Uterus (tissue), 4 donors: Measurements from ENCODE around the gene PAN3. TPM values are rescaled to one million over a fixed set of nuclear protein-coding genes. Genes with fewer than 3 reads are reported as not detected.

ENCODE experiments used
- DNase-seq, 2 donors: peaks; one replicate each; pipeline ENCODE4 v3.0.0-alpha.2; 2019 to 2020
- H3K27ac ChIP-seq, 2 donors: fragments of 200-600 bp; sonication (generic); 1 replicate in 1 of 2; 2 replicates in 1 of 2; pipeline ENCODE4 v1.5.1; 2016 to 2018
- H3K27me3 ChIP-seq, 2 donors: fragments of 200-600 bp; sonication (generic); one replicate each; pipeline ENCODE4 v1.5.1; 2018 to 2019; ENCODE audit warnings: control low read depth in 1 of 2
- H3K36me3 ChIP-seq, 2 donors: fragments of 200-600 bp; sonication (generic); one replicate each; pipeline ENCODE4 v1.5.1; 2019; ENCODE audit warnings: control low read depth in 1 of 2
- H3K4me1 ChIP-seq, 2 donors: fragments of 200-600 bp; sonication (generic); one replicate each; pipeline ENCODE4 v1.5.1; 2018 to 2019; ENCODE audit warnings: control low read depth in 1 of 2
- H3K4me3 ChIP-seq, 2 donors: fragments of 200-600 bp; sonication (generic); 1 replicate in 1 of 2; 2 replicates in 1 of 2; pipeline ENCODE4 v1.5.1; 2018 to 2019; ENCODE audit warnings: mild to moderate bottlenecking in 1 of 2
- H3K9me3 ChIP-seq, 2 donors: fragments of 200-600 bp; sonication (generic); one replicate each; pipeline ENCODE4 v1.5.1; 2019; ENCODE audit warnings: control low read depth in 1 of 2
- POLR2A ChIP-seq, 2 donors: fragments of 450-650 bp; IDR thresholded peaks; one replicate each; pipeline ENCODE4 v1.6.1; 2016; ENCODE audit warnings: antibody characterized with exemption in 2 of 2, mild to moderate bottlenecking in 1 of 2, moderate library complexity in 1 of 2
- intact Hi-C: fragments of 100-400 bp; cut with DNase I; formaldehyde crosslinking; loops from one replicate; pipeline ENCODE4 v1.15.1; 2023; ENCODE audit warnings: low total_unique reads
- total RNA-seq, 4 donors: library from RNA; depleted of rRNA in 3 of 4; stranded (reverse); fragments of >200 nt in 3 of 4; gene quantifications; one replicate each; pipeline versions ENCODE4 v1.1.0 to v1.2.4, GENCODE V29; 2014 to 2023
- TF ChIP-seq, protein P1 (sequence below), 4 experiments: fragments of 200-600 bp in 2 of 4; fragments of 450-650 bp in 2 of 4; sonication (generic) in 2 of 4; IDR thresholded peaks; one replicate each; pipeline ENCODE4 v1.5.1; 2016 to 2019; ENCODE audit warnings: antibody characterized with exemption in 4 of 4, mild to moderate bottlenecking in 2 of 4, moderate library complexity in 1 of 4
- donor health status: DM: yes; HTN: yes; CAD: no.

Gene PAN3
- total RNA-seq, 4 donors from 2014 or later = 17.4 to 61.4 (median 48.2) TPM

GRCh38 chr13:28336193-28336657 lies 197.9 kb downstream of the PAN3 start:
- TF ChIP-seq POLR2A (IDR thresholded peaks at IDR 0.05) = no peak
- TF ChIP-seq, protein P1, sequence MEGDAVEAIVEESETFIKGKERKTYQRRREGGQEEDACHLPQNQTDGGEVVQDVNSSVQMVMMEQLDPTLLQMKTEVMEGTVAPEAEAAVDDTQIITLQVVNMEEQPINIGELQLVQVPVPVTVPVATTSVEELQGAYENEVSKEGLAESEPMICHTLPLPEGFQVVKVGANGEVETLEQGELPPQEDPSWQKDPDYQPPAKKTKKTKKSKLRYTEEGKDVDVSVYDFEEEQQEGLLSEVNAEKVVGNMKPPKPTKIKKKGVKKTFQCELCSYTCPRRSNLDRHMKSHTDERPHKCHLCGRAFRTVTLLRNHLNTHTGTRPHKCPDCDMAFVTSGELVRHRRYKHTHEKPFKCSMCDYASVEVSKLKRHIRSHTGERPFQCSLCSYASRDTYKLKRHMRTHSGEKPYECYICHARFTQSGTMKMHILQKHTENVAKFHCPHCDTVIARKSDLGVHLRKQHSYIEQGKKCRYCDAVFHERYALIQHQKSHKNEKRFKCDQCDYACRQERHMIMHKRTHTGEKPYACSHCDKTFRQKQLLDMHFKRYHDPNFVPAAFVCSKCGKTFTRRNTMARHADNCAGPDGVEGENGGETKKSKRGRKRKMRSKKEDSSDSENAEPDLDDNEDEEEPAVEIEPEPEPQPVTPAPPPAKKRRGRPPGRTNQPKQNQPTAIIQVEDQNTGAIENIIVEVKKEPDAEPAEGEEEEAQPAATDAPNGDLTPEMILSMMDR (IDR thresholded peaks at IDR 0.05) = no peak
- intact Hi-C loops = no loop called here
- no peak overlapping the region for H3K4me3 ChIP-seq
- H3K9me3 ChIP-seq = no peaks in the 10 kb centered on the region
- H3K27ac ChIP-seq = peak overlapping the region in 1 of 2 donors; percentile 8
- H3K36me3 ChIP-seq = no peaks in the 10 kb centered on the region
- peak; percentile 21 to 37 for DNase-seq
- no peaks in the 10 kb centered on the region for H3K27me3 ChIP-seq
- H3K4me1 ChIP-seq = no peaks in the 10 kb centered on the region

DNA sequence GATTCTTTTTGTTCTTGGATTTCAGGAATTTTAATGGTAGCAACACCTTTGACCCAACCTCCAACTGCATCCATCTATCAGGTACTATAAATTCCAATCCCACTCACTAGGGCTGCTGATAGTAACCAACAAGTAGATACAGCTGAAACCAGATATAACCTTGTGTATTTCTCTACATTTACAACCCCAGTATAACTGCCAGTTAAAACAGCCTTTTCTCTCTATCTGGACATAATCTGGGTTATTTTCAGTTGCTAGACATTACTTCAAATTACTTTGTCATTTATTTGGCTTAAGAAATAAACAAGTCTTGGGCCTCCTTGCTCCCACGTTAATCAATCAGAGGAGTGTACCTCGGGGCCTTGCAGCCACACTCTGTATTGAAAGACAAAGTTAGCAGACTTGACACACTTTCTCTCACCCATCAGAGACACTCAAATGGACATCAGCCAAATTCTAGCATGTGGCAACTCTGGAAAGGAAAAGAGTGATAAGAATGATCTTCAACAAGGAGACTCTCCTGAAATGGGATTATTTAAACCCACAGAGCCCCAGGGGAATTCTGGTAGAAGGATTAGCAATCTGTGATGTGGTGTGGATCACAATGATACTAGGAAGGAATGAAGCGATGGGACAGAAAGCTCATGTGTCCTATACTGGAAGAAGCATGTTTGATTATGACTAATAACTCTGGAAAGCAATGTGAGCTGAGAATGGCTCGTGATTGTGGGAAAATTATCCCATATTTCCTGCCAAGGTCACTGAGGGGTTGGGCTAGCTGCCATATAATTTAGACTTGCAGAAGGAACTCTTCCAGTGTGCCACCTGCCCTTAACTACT lies 199.0 kb downstream of the PAN3 start:
- H3K4me3 ChIP-seq = no peak overlapping the region
- no peaks in the 10 kb centered on the region for H3K9me3 ChIP-seq
- intact Hi-C loops = no loop called here
- no peaks in the 10 kb centered on the region for H3K27me3 ChIP-seq
- no peaks in the 10 kb centered on the region for H3K4me1 ChIP-seq
- no peak for DNase-seq
- peak overlapping the region; percentile 58 to 76 for H3K27ac ChIP-seq
- no peak for TF ChIP-seq POLR2A (IDR thresholded peaks at IDR 0.05)
- TF ChIP-seq, protein P1 (IDR thresholded peaks at IDR 0.05) = no peak
- H3K36me3 ChIP-seq = no peaks in the 10 kb centered on the region

GRCh38 chr13:28338006-28338574 lies 199.7 kb downstream of the PAN3 start:
- Histone ChIP-seq H3K4me1 (no peaks in the 10 kb centered on the region), H3K9me3 (no peaks in the 10 kb centered on the region), H3K27me3 (no peaks in the 10 kb centered on the region), H3K4me3 (no peak overlapping the region), H3K27ac (peak overlapping the region; percentile 58 to 76), H3K36me3 (no peaks in the 10 kb centered on the region)
- no peak for TF ChIP-seq POLR2A (IDR thresholded peaks at IDR 0.05)
- TF ChIP-seq, protein P1 (IDR thresholded peaks at IDR 0.05) = no peak
- intact Hi-C loops = no loop called here
- no peak for DNase-seq

GRCh38 chr13:28338742-28339141 lies 200.4 kb downstream of the PAN3 start:
- Histone ChIP-seq H3K27ac (peak overlapping the region; percentile 58 to 76), H3K9me3 (no peaks in the 10 kb centered on the region), H3K36me3 (no peaks in the 10 kb centered on the region), H3K27me3 (no peaks in the 10 kb centered on the region), H3K4me1 (no peaks in the 10 kb centered on the region), H3K4me3 (no peak overlapping the region)
- intact Hi-C loops = no loop called here
- DNase-seq = no peak
- TF ChIP-seq POLR2A (IDR thresholded peaks at IDR 0.05) = no peak
- TF ChIP-seq, protein P1 (IDR thresholded peaks at IDR 0.05) = no peak

DNA sequence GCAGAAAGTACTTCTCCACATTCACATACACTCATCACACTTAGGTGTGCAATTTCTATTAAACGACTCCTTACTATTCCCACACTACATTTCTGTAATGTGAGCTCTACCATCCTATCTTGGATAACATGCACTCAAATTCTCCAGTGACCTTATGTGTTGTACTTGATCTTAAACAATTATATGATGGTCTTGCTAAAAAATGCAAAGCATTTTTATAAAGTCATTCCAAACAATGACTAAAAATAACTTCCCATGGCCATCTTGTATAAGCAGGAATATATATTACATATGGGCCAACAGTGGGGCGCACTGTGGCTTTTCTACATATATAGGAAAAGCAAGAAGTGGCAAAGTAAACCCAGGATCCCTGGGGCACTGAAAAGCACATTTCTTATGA lies 201.1 kb downstream of the PAN3 start:
- no peak for DNase-seq
- Histone ChIP-seq H3K27ac (no peak overlapping the region), H3K27me3 (no peaks in the 10 kb centered on the region), H3K4me3 (no peak overlapping the region), H3K36me3 (no peaks in the 10 kb centered on the region), H3K9me3 (no peaks in the 10 kb centered on the region), H3K4me1 (no peaks in the 10 kb centered on the region)
- no peak for TF ChIP-seq POLR2A (IDR thresholded peaks at IDR 0.05)
- intact Hi-C loops = no loop called here
